K562 (cell line): Measurements from ENCODE around the gene TSPAN14. TPM values are rescaled to one million over a fixed set of nuclear protein-coding genes. Genes with fewer than 3 reads are reported as not detected.

Experiments used
- ATAC-seq: fragments of 200-7000 bp; cut with Tn5 transposase; 3 replicates; pipeline ENCODE4 v1.9.1; 2020; ENCODE audit warnings: moderate library complexity
- BruUV-seq: library from RNA; stranded (reverse); fragments of 400-500 nt; replicated peaks from 2 replicates; lab custom pipeline; 2021; lab: Mats Ljungman, UMichigan
- CTCF ChIA-PET: fragments of 300-600 bp; formaldehyde crosslinking; extraction: SDS; loops from one replicate; lab custom pipeline; 2021; ENCODE audit warnings: low intra/inter-chr PET ratio; lab: Yijun Ruan, JAX
- POLR2A ChIA-PET: fragments of 300-600, 350-650 bp; sonication (Branson Sonifier 250); formaldehyde crosslinking; extraction: SDS; loops from one replicate; lab custom pipeline; 2021; ENCODE audit warnings: antibody characterized with exemption, inconsistent platforms; lab: Yijun Ruan, JAX
- DNase-seq, 4 experiments: peaks; one replicate each; pipeline versions ENCODE4 v3.0.0 to v3.0.0-alpha.2; 2011 to 2018; ENCODE audit warnings: low spot score in 3 of 4, mixed read lengths in 3 of 4; ENCODE audit errors: extremely low read depth in 1 of 4
- FAIRE-seq: peaks from 2 replicates; lab custom pipeline; 2011; peaks lifted over from hg19 to GRCh38; lab: Jason Lieb, UNC
- H2AFZ ChIP-seq: 2 replicates; pipeline ENCODE4 v1.6.0; 2011; ENCODE audit warnings: low read depth, low read length, control low read depth, inconsistent platforms
- H3K27ac ChIP-seq: fragments of 200-600 bp; 3 replicates; pipeline ENCODE4 v1.8.0; 2011; ENCODE audit warnings: low read depth, mild to moderate bottlenecking, control low read depth, inconsistent platforms, low read length, moderate library complexity, mixed read lengths; ENCODE audit errors: extremely low read depth
- H3K27me3 ChIP-seq, 2 experiments: fragments of 300-600 bp in 1 of 2; 2 replicates in 1 of 2; 3 replicates in 1 of 2; pipeline versions ENCODE4 v1.6.0 to v1.8.0; 2011; ENCODE audit warnings: inconsistent platforms in 2 of 2, low read length in 2 of 2, mild to moderate bottlenecking in 1 of 2, mixed read lengths in 1 of 2, moderate library complexity in 1 of 2; ENCODE audit not compliant: control insufficient read depth in 2 of 2, insufficient read depth in 2 of 2
- H3K36me3 ChIP-seq: fragments of 300-600 bp; 3 replicates; pipeline ENCODE4 v1.8.0; 2011; ENCODE audit warnings: mild to moderate bottlenecking, low read length, inconsistent platforms; ENCODE audit not compliant: control insufficient read depth, insufficient read depth
- H3K4me1 ChIP-seq, 2 experiments: fragments of 200-600 bp in 1 of 2; replicated peaks in 1 of 2; 2 replicates in 1 of 2; 3 replicates in 1 of 2; pipeline versions ENCODE4 v1.5.1 to v1.8.0; 2011; ENCODE audit warnings: inconsistent platforms in 2 of 2, low read length in 2 of 2, mild to moderate bottlenecking in 1 of 2, mixed read lengths in 1 of 2, moderate library complexity in 1 of 2; ENCODE audit not compliant: control insufficient read depth in 2 of 2, insufficient read depth in 2 of 2
- H3K4me2 ChIP-seq: 2 replicates; pipeline ENCODE4 v1.6.1; 2011; ENCODE audit warnings: low read length, control low read depth, inconsistent platforms, mixed read lengths; ENCODE audit not compliant: insufficient read depth
- H3K4me3 ChIP-seq: fragments of 200-600 bp; sonication (generic), shearing (Covaris generic); 2 replicates; pipeline ENCODE4 v1.5.1; 2016; ENCODE audit warnings: control low read depth, inconsistent platforms
- H3K79me2 ChIP-seq: fragments of 200-600 bp; 3 replicates; pipeline ENCODE4 v1.8.0; 2011; ENCODE audit warnings: low read length, inconsistent platforms; ENCODE audit not compliant: control insufficient read depth, insufficient read depth
- H3K9ac ChIP-seq, 2 experiments: 2 replicates each; pipeline versions ENCODE4 v1.6.0 to v1.6.1; 2011; ENCODE audit warnings: low read depth in 2 of 2, low read length in 2 of 2, control low read depth in 1 of 2, inconsistent platforms in 1 of 2, mild to moderate bottlenecking in 1 of 2, mixed read lengths in 1 of 2; ENCODE audit not compliant: insufficient read depth in 1 of 2
- H3K9me1 ChIP-seq: one replicate; pipeline ENCODE4 v1.6.0; 2011; ENCODE audit warnings: inconsistent platforms, mild to moderate bottlenecking, low read length, moderate library complexity; ENCODE audit not compliant: control insufficient read depth, insufficient read depth
- H3K9me3 ChIP-seq: replicated peaks from 2 replicates; pipeline ENCODE4 v1.5.1; 2011; ENCODE audit warnings: low read depth, low read length, inconsistent platforms; ENCODE audit not compliant: control insufficient read depth, insufficient read depth
- H4K20me1 ChIP-seq: replicated peaks from 2 replicates; pipeline ENCODE4 v1.6.1; 2011; ENCODE audit warnings: low read length, inconsistent platforms, mixed read lengths; ENCODE audit not compliant: control insufficient read depth, insufficient read depth
- CTBP1 ChIP-seq: fragments of 450-650 bp; IDR thresholded peaks from 2 replicates; pipeline ENCODE4 v1.6.1; 2016; ENCODE audit warnings: borderline replicate concordance
- HMGXB4 ChIP-seq: sonication (generic); formaldehyde crosslinking; IDR thresholded peaks from 2 replicates; pipeline ENCODE4 v1.8.1; 2023; ENCODE audit warnings: mild to moderate bottlenecking, missing genetic modification reagents
- KDM2B ChIP-seq: fragments of 250-450 bp; sonication (Bioruptor Pico); IDR thresholded peaks from 2 replicates; pipeline ENCODE4 v1.8.0; 2021; ENCODE audit warnings: mild to moderate bottlenecking, moderate library complexity
- MEIS2 ChIP-seq: fragments of 450-650 bp; IDR thresholded peaks from 2 replicates; pipeline ENCODE4 v1.6.1; 2014; ENCODE audit warnings: mild to moderate bottlenecking; ENCODE audit not compliant: partially characterized antibody
- SIRT6 ChIP-seq: IDR thresholded peaks from one replicate; pipeline ENCODE4 v1.6.1; 2012; ENCODE audit warnings: low read depth, mild to moderate bottlenecking, control low read depth, inconsistent platforms, low read length, moderate library complexity
- SOX6 ChIP-seq: fragments of 450-650 bp; IDR thresholded peaks from 2 replicates; pipeline ENCODE4 v1.6.1; 2014; ENCODE audit warnings: mild to moderate bottlenecking
- STAT5A ChIP-seq: IDR thresholded peaks from 2 replicates; pipeline ENCODE4 v1.6.1; 2012; ENCODE audit warnings: low read length, inconsistent platforms, borderline replicate concordance
- TRIM24 ChIP-seq, 2 experiments: fragments of 450-650 bp; IDR thresholded peaks; 2 replicates each; pipeline ENCODE4 v1.6.1; 2016
- ZNF398 ChIP-seq: fragments of 250-450 bp; sonication (Bioruptor Pico); IDR thresholded peaks from 2 replicates; pipeline ENCODE4 v1.8.0; 2021; ENCODE audit warnings: moderate library complexity, mild to moderate bottlenecking, inconsistent platforms
- WGBS: fragments of 100-300 bp; shearing (Covaris generic); methylation state at CpG from one replicate; pipeline ENCODE4 v1.1.6; 2016; ENCODE audit warnings: low coverage, mixed read lengths; ENCODE audit not compliant: insufficient coverage; ENCODE audit errors: missing lambda C conversion rate; 5-methylcytosine and 5-hydroxymethylcytosine counted together
- in situ Hi-C: fragments of 300-500 bp; cut with MboI; formaldehyde crosslinking; loops from 4 replicates; pipeline ENCODE4 v1.15.0; 2018; ENCODE audit warnings: inconsistent platforms, mixed read lengths
- intact Hi-C: fragments of 100-400 bp; cut with micrococcal nuclease; formaldehyde crosslinking; loops from 2 replicates; pipeline ENCODE4 v1.14.2; 2022
- polyA plus RNA-seq, 8 experiments: library from polyadenylated mRNA; depleted of rRNA in 4 of 8; stranded (reverse) in 5 of 8; unstranded in 3 of 8; fragments of >200 nt; fragmentation: Nextera tagmentation in 2 of 8; fragmentation: Illumina TruSeq in 1 of 8; extraction: Ambion mirVana in 2 of 8; extraction: Trizol in 1 of 8; gene quantifications; 2 replicates each; pipeline versions ENCODE4 v1.2.1 to v1.2.3, GENCODE V29; 2011 to 2014; ENCODE audit warnings: inconsistent platforms in 1 of 8, missing spikeins in 1 of 8
- total RNA-seq, 7 experiments: library from RNA; depleted of rRNA in 6 of 7; stranded (reverse); fragments of >200 nt in 6 of 7; fragmentation: Illumina TruSeq in 2 of 7; extraction: Trizol in 2 of 7; gene quantifications; 2 replicates each; pipeline versions ENCODE4 v1.2.1 to v1.2.3, GENCODE V29; 2011 to 2021; ENCODE audit warnings: low replicate concordance in 1 of 7

TSPAN14 gene
- total and polyA plus RNA-seq, 9 of the 15 experiments (the other 6 are each of a cell fraction or from before 2014, with no cell fraction given) = 5.8 to 92.9 (median 23.3) TPM

GRCh38 chr10:80526218-80526617 is 72.1 kb downstream of the TSPAN14 start:
- no peak overlapping the region for H3K9ac ChIP-seq
- no peaks in the 10 kb centered on the region for H4K20me1 ChIP-seq
- H3K9me1 ChIP-seq = peaks cover 5% of the 10 kb centered on the region
- peak; percentile 32 for FAIRE-seq
- H3K4me1 ChIP-seq = peaks cover 0 to 5% of the 10 kb centered on the region in 2 experiments; a peak in 2 of 5 replicates
- no peaks in the 10 kb centered on the region for H3K79me2 ChIP-seq
- no peak overlapping the region for H3K4me2 ChIP-seq
- peaks cover 14 to 17% of the 10 kb centered on the region in 2 experiments; a peak in 4 of 5 replicates for H3K27me3 ChIP-seq
- no peak overlapping the region for H2AFZ ChIP-seq
- ATAC-seq = no peak
- H3K27ac ChIP-seq = no peak overlapping the region
- WGBS = 0% methylated on average over 2 of the region's 2 CpGs
- DNase-seq = no peak
- POLR2A ChIA-PET = interaction anchor here (1.6 kb wide), 1 partner anchor 11 kb away, joined by 5 read pairs; the partner anchor contains the start of gene SH2D4B
- no peak overlapping the region for H3K4me3 ChIP-seq
- BruUV-seq = no TSS peak
- in situ Hi-C loops = no loop called here
- 0 out of 2 replicates have a peak, but pooled peaks have one; percentile 2 for TF ChIP-seq CTBP1
- TF ChIP-seq MEIS2 = peak; percentile 4
- no peak for TF ChIP-seq KDM2B (CRISPR knock-in tag)
- TF ChIP-seq, all 486 proteins: peak for 2
- CTCF ChIA-PET = no interaction called here
- Histone ChIP-seq H3K36me3 (0 out of 3 replicates have a peak, but pooled peaks cover 2% of the 10 kb centered on the region), H3K9me3 (no peaks in the 10 kb centered on the region)
- intact Hi-C loops = no loop called here

GRCh38 chr10:80526742-80527141 is 72.6 kb downstream of the TSPAN14 start:
- H3K36me3 ChIP-seq = no peaks in the 10 kb centered on the region
- TF ChIP-seq ZNF398 (CRISPR knock-in tag) (no peak), STAT5A (no peak), HMGXB4 (no peak), TRIM24 (IDR thresholded peaks at IDR 0.05) (no peak), SOX6 (no peak), SIRT6 (no peak)
- no peak for FAIRE-seq
- H2AFZ ChIP-seq = no peak overlapping the region
- H3K4me1 ChIP-seq = peaks cover 0 to 5% of the 10 kb centered on the region in 2 experiments; a peak in 2 of 5 replicates
- BruUV-seq = no TSS peak
- no peaks in the 10 kb centered on the region for H4K20me1 ChIP-seq
- ChIA-PET POLR2A (interaction anchor here (1.6 kb wide), 1 partner anchor 11 kb away, joined by 5 read pairs; the partner anchor contains the start of gene SH2D4B), CTCF (no interaction called here)
- intact Hi-C loops = no loop called here
- no peak overlapping the region for H3K9ac ChIP-seq
- no peak overlapping the region for H3K27ac ChIP-seq
- peaks cover 5% of the 10 kb centered on the region for H3K9me1 ChIP-seq
- no peak overlapping the region for H3K4me3 ChIP-seq
- no peaks in the 10 kb centered on the region for H3K79me2 ChIP-seq
- DNase-seq = no peak
- H3K9me3 ChIP-seq = no peaks in the 10 kb centered on the region
- 2% methylated on average over 6 of the region's 6 CpGs for WGBS
- ATAC-seq = no peak
- H3K4me2 ChIP-seq = no peak overlapping the region
- H3K27me3 ChIP-seq = peaks cover 14 to 17% of the 10 kb centered on the region in 2 experiments; a peak in 4 of 5 replicates
- in situ Hi-C loops = no loop called here
